NB4 (cell line): ENCODE measurements around the gene CTNNA3.
"Not testable (repeated sequence)": the region's sequence is repeated elsewhere in the genome, so short reads cannot be mapped to it uniquely, and the experiment has no call there.

Experiments
- MYC ChIP-seq: IDR thresholded peaks from 2 replicates; pipeline ENCODE4 v1.6.1; 2011; ENCODE audit warnings: low read depth, low read length
- TF ChIP-seq, protein P1 (sequence below): IDR thresholded peaks from one replicate; pipeline ENCODE4 v1.5.1; 2012; ENCODE audit warnings: low read depth, low read length

- TF ChIP-seq, protein P1, sequence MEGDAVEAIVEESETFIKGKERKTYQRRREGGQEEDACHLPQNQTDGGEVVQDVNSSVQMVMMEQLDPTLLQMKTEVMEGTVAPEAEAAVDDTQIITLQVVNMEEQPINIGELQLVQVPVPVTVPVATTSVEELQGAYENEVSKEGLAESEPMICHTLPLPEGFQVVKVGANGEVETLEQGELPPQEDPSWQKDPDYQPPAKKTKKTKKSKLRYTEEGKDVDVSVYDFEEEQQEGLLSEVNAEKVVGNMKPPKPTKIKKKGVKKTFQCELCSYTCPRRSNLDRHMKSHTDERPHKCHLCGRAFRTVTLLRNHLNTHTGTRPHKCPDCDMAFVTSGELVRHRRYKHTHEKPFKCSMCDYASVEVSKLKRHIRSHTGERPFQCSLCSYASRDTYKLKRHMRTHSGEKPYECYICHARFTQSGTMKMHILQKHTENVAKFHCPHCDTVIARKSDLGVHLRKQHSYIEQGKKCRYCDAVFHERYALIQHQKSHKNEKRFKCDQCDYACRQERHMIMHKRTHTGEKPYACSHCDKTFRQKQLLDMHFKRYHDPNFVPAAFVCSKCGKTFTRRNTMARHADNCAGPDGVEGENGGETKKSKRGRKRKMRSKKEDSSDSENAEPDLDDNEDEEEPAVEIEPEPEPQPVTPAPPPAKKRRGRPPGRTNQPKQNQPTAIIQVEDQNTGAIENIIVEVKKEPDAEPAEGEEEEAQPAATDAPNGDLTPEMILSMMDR = not testable (repeated sequence)
- TF ChIP-seq MYC = not testable (repeated sequence)
Observed at GRCh38 chr10:67530990-67531389, 165.0 kb downstream of the CTNNA3 start.
